ENCODE results near the gene TMEM117.

The TMEM117 gene

DNA sequence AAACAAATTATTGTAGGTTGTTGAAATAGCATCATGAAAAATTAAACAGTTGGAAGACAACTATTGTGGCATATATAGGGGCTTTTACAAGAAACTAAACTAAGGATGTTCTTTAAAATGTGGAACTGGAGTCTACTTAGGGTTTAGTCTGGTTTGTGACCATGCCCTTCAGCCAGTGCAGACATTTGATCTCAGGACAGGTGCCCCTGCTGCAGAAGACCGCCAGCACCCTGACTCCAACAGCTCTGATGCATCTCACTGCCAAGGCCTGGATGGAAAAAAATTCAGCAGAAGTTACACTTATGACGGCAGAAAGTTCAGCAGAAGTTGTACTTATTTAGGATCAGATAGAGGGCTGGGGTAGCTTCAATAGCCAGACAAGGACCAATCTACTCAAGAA, 51.5 kb downstream of the TMEM117 start:
- no peak for DNase-seq

DNA sequence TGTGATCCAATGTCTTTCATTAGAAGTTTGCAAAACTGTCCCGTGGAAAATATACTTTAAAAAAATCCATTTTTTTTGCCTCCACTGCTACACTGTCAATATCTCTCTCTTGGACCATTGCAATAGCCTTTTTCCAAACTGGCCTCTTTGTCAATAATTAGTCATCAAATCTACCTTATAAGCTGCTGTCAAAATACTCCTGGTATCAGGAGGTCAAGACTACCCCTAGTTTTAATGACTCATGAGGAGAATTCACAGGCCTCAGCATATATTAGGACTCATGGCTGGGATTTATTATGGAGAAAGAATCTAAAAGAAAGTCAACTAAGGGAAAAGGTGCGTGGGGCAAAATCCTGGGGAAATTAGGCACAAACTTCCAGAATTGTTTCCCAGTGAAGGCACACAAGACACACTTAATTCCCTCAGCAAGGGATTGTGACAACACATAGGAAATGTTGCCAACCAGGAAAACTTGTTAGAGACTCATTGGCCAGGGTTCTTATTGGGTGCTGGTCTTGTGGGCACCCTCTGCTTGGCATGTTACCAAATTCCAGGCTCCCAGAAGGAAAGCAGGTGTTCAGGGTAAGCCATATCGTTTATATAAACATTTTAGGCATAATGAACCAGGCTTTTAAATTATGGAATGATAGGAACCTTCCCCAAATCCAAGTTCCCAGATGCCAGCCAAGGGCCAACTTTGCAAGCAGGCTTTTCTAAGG, 56.1 kb downstream of the TMEM117 start:
- DNase-seq = no peak

DNA sequence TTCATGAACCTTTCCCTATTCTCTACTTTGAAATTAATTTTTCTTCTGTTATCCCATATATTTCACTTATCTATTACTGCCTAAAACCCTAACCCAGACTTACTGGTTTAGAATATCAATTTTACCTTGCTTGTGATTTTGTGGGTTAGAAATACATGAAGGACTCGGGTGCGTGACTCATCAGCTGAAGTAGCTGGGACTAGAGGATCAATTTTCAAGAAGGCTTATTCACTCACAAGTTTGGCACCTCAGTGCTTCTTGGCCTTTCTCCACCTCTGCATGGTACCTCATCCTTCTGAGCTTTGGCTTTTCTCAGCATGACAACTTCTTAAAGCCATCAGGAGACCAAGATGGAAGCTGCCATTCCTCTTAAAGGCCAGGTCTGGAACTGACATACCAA, 57.8 kb downstream of the TMEM117 start:
- no peak for DNase-seq

DNA sequence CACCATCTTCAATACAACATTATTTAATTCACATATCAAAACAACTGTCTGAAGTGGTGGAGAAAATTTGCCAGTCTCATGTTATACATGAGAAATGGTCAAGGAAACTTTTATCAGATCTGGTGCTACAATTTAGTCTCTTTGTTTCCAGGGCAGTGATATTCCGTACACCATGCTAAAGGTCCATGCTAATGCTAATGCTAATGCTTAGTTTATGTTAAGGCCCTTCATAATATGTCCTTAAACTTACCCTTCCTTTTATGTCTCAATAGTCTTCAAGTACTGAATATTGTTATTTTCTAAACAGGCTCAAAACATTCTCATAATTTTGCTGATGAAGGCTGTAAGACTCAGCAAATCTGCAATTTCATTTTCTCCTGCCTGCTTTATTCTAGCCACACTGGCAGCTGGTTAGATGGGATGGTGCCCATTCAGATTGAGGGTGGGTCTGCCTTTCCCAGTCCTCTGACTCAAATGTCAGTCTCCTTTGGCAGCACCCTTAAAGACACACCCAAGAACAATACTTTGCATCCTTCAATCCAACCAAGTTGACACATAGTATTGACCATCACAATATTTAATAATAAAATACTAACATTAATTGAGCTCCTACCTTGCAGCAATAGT, 59.8 kb downstream of the TMEM117 start:
- no peak for DNase-seq

DNA sequence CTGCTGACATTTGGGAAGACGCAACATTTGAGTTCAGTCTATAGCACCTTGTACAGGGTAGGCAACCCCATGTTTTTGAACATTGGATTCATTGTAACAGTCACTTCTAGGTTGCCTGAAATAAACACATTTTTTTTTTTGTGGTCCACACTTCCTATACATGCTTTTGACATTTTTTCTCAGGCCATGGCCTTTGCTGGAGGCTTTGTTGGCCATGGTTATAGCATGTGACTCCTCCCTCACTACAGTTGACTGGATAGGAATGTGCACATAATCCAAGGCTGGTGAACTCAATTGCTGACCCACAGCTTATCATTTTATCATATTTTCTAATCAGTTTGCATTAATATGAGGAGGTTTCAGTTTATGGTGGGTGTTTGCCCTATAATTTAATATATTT, 60.6 kb downstream of the TMEM117 start:
- DNase-seq = no peak

DNA sequence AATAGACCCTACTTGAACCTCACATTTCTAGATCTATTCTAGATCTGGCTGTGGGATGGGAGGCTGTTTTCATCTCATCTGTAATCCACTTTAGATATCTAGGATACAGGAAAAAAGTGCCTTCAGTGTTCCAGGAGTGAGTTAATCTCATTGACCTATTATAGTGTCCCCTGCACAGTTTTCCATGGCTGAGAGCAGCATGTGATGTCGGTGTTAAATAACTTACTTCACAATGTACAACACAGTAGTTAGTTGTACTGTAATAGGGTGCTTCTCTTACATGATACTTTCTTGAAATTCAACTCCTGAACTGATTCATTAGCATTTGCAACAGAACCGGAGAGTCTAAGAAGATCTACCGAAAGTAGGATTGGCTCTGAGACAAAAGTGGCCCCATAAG, 62.6 kb downstream of the TMEM117 start:
- no peak for DNase-seq

DNA sequence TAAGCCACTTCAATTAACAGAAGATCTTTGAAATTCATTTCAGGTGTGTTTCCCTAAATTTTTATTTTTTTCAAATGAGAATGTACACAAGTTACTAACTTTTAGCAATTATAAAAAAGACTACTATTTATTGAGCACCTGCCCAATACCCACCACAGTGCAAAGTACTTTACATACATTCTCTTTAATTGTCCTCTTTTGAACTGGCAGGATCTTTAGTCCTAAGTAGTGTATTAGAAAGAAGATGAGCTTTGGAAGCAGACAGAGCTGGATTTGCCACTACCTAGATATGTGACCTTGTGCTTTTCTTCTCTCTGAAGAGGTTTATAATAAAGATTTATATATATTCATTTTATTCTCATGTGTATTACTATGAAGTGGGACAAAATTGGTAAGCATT, 63.7 kb downstream of the TMEM117 start:
- DNase-seq = no peak

DNA sequence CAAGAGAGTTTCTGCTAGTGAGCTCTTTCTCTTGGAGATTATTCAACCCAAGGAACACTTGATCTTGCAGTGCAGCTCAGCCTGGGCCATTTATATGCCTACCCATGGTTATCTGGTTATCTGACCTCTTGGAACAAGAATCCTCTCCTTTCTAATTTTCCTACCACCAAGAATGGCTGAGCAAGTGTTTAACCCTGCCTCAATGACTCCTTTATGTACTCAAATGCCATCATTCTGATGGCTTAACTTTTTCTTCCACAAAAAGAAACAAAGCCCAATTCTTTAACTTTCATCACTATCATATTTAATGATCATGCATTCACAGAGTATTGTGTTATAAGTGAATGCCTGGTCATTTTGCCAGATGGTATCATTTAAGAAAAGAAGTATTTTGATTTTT, 67.8 kb downstream of the TMEM117 start:
- no peak for DNase-seq

DNA sequence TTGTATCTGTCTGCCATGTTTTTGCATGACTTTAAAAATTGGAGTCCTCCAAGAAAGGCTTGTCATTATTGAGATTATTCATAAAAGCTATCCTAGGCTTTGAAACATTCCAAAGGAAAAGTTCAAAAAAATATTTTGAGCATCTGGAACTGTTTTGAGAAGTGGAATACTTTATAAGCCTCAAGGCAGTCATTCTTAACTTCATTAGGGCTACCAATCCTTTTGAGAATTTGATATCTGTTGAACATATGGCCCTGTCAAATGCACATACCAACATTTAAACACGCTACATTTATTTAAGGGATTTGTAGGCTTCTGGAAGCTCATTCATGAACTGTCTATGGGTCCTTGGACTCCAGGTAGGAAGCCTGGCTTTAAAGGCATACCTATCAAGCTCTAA, 77.0 kb downstream of the TMEM117 start:
- no peak for DNase-seq

DNA sequence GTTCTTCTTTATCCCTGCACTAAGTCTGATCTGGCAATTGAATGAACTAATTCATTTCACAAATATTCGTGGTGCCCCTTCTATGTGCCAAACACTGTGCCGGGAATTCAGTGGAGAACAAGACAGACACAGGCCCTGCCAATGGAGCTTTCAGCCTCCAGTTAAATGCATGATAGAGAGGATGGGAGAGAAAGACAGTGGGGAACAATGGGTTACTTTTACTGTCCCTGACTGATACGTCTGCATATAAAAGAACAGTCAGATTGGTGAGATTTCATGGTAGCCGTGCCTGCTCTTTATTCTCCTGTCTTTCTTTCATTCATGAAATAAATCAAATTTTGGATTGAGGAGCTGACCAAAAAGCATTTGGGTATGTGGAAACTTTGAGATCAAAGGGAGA, 78.5 kb downstream of the TMEM117 start:
- DNase-seq = no peak

DNA sequence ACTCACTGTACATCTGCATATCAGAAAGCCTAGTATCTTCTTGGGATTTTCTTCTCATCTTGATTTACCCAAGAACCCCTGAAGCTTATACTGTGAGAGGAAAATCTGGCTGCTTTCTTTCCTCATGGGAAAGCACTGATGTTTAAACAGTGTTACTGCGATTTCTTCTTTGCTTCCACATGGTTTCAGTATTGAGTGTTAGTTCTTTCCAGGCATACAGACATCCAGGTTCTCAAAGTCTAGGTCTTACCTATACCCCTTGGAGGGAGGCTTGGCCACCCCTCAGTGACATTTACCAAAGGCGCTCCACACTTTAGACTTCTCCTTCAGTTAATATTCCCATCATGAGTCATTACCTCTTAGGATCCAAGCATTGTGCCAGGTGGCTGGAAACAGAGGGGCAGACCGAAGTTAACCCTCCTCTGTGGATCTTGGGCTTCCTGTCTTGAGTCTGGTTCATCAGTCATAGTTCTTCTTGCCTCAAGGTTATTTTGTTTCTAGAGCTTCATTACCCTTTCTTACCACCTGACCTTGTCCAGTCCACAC, 79.1 kb downstream of the TMEM117 start:
- DNase-seq = peak; percentile 44

DNA sequence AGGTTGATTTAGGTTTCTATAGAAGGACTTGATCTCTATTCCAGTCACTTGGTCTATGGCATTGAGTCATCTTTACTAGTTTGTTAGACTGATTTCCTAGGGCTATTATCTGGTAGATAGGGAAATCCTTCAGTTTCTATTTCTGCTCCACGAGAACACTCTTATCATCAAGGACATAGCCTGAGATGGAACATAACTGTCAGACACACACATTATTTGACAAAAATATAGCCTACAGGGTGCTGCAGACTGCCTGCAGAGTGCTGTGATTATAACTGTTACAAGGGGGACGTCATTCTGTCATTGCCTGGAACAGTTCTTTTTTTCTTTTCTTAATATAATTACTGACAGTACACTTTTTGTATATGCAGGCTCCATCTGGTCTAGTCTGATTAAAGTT, 82.0 kb downstream of the TMEM117 start:
- no peak for DNase-seq

DNA sequence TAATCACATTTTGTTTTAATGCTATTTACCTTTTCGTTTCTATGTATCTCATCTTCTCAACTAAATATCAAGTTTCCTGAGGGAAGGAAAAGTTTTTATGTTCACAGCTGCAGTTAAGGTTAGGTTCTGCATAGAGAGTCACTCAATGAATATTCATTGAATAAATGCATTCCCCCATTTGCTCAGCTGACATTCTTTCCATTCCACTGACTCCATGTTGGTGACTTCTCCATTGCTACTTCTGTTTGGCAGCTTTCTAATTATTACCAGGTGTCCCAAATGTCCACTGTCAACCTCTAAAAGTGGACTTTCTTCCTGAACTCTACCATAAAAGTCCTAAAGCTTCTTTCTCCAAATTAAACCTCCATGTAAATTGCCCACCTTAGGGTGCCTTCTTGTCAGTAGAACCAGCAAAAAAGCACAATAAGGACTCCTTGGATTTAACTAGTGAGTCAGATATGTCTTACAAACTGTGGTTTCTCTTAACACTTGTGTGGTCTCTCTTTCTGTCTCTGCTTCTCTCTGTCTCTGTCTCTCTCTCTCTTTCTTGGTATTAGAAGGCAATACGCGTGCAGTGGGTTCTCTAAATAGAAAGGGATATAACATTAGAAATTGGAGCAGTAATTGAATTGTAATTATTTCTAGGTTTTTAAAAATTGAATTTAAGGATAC, 85.9 kb downstream of the TMEM117 start:
- DNase-seq = no peak

DNA sequence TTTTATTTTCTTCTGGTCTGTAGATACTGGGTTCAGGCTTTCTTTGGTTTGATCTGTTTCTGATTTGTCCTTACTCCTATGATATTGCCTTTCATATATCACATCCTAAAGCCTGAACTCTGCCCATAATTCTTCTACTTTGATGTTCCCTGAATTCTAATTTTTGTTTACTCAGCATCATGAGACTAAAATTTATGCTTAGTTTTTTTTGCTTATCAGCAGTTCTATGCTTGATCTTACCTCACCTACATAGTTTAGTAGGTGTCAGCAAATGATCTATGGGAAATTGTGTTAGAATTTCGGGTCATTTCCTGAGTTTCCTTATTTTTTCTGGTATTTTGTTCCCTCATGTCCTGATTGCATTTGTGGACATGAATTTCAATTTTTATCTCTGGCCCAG, 94.2 kb downstream of the TMEM117 start:
- no peak for DNase-seq

DNA sequence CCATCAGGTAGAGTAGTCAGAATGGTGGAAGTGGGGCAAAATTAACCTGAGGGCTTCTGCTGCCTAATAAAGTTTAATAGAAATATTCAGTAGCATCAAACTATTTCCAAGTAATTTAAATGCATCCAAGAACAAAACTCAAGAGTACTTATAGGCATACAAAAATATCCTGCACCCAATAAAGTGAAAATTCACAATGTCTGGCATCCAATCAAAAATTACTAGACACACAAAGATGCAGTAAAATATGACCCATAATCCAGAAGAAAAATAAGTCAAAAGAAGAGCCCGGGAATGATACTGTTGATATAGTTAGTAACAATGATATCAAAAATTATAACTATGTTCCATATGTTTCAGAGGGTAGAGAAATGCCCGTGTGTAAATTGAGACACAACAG, 95.3 kb downstream of the TMEM117 start:
- no peak for DNase-seq

DNA sequence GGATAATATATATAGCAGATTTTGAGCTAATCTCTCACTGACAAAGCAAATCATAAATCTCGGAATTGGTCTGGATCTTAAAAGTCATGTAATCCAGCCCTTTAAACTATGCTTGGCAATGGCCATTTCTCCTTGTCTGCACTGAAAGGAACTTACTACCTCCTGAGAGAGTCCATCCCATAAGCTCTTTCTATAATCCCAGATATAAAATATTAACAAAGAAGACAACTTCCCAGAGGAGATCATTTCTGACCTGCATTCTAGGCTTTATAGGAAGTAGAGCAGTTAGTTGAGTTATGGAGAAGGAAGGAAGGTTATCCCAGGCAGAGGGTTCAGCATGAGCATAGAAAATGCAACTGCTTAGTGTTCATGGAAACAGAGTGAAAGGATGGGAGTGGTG, 99.7 kb downstream of the TMEM117 start:
- no peak for DNase-seq

DNA sequence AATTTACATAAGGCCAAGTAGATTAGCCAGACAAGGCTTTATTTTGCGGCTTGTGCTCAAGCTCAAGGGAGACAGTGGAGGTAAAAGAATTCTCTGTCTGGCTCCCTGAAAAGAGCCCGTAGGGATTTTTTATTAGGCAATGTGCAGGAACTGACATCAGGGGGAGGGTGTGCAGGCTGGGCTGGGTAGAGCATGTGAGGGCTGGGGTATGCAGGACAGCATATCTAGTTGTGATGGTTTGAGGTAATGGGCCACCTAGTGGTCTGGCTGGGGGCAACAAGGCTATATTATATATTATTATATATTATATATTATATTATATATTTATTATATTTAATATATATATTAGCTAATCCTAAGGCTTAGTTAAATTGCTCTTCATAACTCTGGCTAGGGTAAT, 102.1 kb downstream of the TMEM117 start:
- DNase-seq = no peak

DNA sequence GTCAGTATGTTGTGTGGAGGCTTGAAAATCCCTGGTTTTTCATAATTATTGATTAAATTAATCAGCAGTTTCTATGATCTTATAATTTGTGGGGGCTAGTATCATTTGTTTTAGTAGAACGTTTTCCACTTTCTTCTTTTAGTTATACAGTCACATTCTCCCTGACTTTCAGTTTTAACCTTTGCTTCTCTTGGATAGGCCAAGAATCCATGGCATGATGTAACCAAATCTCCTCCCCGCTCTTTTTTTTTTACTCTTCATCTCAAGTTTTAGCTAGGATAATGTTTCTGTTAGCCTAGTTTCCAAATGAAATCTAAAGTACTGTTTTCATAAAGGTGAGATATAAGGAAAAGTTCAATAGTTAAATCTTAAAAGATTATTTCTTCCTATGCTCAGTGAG, 106.5 kb downstream of the TMEM117 start:
- no peak for DNase-seq

DNA sequence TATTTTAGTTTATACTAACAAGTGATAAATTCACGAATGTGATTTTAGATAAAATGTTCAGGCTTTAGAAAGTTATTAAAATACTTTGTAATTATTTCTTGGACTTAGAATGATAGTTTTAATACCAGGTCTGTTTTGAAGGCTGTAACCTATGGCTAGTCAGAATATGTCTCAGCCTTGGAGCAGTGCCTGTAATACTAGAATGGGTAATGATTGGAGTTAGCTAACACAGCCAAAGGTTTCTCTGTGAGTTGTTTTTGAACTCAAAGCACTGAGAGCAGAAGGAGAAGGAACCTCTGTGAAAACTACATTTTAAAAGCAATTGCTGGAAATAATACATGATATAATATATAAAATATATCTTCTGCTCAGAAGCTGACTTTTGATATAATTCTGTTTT, 110.1 kb downstream of the TMEM117 start:
- DNase-seq = no peak

DNA sequence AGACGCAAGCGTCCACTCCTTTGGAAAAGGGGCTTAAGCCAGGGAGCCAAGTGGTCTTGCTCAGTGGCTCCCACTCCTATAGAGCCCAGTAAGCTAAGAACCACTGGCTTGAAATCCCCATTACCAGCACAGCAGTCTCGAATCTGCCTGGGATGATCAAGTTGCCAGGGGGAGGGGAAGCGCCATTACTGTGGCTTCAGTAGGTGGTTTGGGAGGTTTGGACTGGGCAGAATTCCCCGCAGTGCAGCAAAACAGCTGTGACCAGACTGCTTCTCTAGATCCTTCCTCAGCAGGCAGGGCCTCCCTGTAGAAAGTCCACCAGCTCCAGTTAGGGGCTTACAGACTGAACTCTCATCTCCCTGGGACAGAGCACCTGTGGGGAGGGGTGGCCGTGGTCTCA, 115.4 kb downstream of the TMEM117 start:
- DNase-seq = no peak

DNA sequence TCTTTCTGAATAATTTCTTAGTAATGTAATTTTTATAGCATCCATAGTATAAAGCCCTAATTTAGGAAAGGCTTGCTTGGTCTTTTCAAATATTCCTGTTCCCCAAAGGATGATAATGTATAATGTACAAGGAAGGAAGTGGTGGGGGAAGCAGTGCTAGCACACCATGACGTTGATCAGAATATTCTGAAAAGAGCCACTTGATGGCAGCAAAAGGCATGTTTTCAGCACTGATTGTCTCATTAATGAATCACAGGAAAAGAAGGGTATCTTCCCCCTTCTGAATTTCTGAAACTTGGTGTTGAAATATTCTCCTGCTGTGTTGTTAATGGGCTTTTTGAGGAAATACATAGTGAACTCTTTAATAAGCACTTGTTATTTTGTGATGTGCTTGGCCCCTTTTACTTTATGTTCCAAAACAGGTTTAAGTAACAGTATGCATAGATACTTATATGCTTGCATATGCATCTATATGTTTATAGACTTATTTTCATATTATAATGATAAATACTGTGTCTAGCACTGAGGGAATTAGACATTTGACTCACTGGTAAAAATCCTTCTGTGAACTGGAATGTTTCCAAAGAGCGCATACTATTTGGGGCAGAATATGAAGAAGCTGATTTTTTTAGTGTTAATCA, 122.0 kb downstream of the TMEM117 start:
- peak; percentile 19 for DNase-seq

DNA sequence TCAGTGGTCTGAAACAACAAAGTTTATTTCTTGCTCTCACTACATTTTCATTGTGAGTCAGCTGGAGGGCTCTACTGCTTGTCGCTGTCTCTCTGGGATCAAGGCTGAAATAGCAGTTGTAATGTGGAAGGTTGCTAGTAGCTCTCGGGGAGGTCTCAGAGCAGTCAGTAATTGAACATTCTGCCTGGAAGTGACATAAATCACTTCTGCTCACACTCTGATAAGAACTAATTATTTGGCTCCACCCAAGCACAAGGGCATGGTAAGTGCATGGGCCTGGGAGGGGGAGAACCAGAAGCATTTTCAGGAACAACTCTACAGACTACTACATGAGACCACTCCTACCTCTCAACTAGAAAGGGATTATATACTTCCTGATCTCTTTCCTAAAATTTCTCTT, 128.2 kb downstream of the TMEM117 start:
- no peak for DNase-seq

DNA sequence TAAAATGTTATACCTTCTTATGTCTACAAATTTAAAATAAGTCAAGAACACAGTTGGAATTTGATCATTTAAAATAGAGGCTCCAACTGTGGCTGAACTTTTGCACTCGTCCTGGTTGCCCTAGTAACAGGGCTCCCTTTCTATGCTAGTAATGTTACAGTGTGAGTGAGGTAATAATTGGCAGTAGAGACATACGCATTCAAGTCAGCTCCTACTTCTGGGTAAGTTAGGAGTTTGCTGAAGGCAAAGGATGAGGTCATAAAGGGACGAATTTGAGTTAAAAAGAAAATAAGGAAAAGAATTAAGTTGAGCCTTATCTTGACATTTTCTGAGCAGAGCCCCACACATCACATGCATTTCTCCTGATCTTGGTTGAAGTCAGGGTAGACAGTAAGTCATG, 129.1 kb downstream of the TMEM117 start:
- no peak for DNase-seq

DNA sequence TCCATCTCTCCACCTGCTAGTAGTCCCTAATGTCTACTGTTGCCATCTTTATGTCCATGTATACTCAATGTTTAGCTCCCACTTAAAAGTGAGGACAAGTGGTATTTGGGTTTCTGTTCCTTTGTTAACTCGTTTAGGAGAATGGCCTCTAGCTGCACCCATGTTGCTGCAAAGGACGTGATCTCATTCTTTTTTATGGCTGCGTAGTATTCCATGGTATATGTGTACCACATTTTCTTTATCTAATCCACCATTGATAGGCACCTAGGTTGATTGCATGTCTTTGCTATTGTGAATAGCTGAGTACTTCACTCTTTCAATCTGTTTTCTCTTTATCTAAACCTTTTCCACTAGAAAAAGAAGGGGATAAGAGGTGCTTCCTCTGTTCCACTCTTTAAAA, 130.0 kb downstream of the TMEM117 start:
- no peak for DNase-seq

All from NCI-H2171 treated with DMSO at 0.1 percent for 48 hours (cell line).